AG08395 (cell line): ENCODE results near the gene MDP1.

Experiments
- DNase-seq: peaks from one replicate; pipeline ENCODE4 v3.0.0; 2012; ENCODE audit warnings: mixed read lengths, low spot score

Gene MDP1

DNA sequence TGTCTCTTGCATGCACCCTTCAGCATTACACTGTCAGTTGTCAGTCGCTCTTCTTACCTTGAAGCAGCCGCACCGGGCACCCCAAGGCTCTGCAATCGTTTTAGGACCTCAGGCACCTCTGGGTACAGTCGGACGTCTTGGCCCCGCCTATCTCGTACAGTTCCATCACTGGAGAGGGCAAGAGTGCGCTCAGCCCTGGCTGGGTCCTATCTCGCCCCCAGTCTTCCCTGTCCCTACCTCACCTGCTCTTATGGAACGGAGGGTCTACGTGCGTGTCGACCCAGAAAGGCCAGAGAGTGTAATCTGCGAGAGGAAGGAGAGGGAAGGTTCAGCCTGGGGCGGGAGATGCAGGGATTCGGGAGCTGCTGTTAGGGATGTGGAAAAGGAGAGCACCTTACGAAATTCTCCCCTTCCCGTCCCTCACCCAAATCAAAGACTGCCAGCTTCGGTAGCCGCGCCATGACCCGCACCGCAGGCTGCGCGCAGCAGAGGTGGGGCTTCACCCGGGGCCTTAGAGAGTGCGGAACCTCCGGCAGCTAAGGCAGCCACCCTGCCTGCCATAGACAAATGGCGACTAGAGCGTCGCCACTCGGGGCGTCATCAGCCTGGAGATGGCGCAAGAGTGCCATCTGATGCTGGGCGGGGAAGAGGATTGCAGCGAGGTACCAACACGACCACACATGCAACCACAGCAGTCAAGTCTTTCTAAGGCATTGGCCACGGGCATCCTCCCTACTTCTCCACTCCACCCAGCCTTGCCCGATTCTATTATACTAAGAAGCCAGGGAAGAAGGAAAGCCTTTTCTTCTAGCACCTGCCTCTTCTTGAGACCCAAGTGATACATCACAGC is at the start of gene MDP1:
Gene MDP1 (minus strand): TSS at position 572 of the 850 bp plus-strand sequence. CDS start 111 bp downstream, at position 461.
- DNase-seq: peak; percentile 92

DNA sequence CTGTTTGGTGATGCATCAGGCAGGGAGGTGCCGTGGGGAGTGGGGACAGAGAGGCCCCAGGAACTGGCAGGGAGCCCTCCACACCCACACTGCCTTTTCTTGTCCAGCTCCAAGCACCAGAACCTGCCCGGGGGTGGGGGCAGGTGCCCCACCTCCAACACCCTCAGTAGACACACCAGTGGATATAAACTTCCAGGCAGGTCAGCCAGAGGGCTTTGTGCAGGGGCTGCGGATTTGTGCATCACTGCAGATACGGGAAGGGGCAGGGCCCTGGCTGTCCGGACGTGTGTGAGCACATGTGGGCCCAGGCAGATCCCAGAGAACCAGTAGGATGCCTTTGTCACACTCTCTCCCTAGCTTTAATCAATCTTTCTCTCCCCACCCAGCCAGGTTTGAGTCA is 48.4 kb upstream of the MDP1 start:
- no peak for DNase-seq

DNA sequence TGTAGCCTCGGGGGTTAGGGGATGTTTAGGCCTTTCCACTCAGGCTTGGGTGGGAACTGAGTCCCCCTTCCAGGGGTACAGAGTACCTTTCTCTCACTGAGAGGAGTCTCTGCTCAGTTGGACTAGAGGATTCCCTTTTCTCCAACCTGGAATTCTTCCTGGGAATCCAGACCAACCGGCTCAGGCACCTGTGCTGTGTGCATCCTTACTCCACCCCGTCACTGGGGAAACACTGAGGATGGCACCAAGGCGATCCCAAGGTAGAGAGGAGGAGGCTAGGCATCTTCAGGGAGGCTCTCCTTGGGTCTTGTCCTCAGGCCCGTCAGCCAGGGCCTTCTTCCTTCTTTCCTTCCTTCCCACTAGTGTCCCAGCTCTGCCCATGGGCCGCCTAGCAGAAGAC is 48.0 kb upstream of the MDP1 start:
- no peak for DNase-seq

DNA sequence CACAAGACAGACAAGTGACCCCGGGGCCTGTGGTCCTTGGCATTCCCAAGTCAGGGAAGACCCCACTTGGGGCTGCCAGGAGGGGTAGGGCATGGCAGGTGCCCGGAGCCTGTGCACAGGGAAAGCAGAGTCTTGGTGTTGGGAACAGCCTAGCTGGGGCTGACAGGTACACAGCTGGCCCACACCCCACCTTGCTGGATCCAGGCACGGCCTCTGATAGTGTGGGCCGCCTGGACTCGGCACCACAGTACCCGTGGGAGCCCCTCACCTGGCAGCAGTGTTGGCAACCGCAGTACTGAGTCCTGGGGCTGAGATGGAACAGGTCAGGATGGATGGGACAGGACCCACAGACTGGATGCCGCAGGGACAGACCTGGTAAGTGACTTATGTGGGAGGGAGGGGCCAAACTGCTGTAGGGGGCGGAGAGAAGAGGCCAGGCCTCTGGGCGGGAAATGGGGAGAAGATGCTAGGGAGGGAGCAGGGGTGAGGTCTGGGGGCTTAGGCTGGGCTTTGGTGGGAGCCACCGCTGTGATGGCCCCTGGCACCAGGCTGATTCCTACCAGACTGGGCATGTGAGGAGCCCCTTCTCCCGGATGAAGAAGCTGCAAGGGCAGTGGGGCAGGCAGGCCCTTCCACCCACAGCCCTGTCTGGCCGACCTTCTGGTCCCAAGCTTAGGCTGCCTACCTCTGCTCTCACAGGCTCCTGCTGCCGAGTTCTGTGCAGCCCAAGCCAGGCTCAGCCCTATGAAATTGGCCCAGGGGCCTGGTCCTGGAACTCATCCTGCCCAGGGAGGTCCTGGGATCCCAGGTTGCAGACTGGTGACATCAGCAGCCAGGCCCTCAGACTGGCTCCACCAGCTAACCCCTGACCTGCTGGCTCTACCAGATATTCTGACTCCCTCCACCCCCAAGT is 47.2 kb upstream of the MDP1 start, which contains the start of gene TGM1:
Gene TGM1 (minus strand): TSS at position 357 of the 913 bp plus-strand sequence. CDS start 825 bp downstream, outside the sequence.
- DNase-seq: no peak

DNA sequence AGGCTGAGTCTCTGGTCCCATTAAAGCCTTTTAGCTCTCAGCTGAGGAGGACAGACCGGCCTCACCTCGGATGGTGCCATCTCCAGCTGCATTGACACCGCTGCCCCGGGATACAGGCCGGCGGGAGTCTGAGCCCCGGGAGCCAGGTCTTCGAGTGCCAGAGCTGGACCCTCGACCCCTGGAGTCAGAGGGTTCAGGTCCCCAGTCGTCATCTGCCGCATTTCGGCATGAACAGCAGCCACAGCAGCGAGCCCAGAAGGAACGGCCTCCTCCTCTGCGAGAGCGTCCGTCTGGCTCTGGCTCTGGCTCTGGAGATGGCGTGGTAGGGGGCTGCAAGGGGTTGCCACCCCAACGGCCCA is 46.1 kb upstream of the MDP1 start:
- DNase-seq: no peak

DNA sequence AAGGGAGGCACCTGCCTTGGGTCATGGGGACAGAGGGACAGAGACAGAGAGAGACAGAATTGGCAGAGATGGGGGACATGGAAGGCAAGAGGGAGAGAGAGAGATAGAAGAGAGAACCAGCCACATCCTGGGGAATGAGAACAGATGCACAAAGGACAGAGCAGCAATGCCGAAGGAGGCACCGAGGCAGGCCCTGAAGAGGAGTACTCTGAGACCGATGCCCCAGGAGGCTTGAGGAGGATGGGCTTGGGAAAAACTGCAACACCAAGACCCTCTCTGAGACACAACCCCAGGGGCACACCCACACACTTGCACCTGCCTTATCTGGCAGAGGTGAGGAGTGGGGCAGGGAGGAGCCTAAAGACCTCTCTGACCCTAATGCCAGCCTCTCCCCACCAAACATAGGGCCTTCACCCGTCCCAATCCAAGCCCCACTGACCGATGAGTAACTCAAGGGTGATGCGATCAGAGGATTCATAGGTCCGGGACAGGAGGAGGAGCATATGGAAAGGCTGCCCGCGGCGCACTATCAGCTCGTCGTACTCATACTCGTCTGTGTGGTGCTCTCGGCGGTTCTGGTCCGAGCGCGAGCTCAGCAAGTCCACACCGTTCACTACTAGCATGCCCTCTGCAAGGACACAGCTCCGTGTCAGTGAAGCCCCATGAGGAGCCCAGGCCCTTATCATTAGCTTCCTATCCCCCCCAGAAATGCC is 45.5 kb upstream of the MDP1 start:
- DNase-seq: no peak

DNA sequence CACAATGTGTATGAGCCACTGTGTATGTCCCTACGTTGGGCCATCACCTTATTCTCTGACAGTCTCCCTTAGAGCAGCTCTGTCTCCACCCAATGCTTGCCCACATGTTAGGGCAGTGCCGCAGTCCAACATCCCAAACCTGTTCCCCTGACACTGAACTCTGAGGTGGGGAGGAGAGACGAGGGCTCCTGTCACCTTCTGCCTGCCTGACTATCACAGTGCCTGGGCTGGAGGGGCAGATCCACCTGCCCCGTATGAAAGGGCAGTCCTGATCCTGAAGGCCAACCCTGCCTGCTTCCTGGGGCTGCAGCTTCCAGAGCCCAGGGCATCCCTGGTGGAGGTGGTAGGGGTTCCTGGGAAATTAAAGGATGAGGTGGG is 44.9 kb upstream of the MDP1 start:
- no peak for DNase-seq

DNA sequence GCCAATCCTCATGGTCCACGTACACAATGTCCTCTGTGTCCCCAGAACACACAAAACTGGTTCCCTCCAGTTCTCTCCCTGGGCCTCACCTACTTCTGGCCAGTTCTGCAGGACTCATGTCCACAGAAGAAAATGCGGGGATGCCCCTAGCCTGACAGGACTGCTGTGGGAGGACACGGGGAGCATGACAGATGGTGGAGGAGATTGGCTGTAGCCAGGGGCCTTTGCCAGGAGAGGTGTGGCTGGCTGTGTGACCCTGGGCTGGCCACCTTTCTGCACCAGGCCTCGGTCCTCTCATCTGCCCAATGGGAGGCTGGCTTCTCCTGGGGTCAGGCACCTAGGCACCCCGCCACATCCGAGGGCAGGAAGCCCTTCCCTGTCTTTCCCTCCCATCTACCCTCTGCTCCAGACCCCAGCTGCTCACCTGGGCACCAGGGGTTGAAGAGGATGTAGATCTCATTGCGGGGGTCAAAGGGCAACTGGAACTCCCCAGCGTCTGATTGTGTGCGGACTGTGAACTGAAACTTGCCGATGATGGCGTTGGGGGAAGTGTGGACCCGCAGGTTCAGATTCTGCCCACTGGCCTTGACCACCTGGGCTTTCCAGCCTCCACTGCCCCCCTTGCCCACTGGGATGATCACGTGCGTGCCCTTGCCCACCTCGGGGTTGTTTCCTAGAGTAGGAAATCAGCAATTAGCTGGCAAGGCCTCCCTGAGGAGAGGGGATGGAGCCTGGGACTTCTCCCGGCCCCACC is 44.3 kb upstream of the MDP1 start:
- DNase-seq: no peak

DNA sequence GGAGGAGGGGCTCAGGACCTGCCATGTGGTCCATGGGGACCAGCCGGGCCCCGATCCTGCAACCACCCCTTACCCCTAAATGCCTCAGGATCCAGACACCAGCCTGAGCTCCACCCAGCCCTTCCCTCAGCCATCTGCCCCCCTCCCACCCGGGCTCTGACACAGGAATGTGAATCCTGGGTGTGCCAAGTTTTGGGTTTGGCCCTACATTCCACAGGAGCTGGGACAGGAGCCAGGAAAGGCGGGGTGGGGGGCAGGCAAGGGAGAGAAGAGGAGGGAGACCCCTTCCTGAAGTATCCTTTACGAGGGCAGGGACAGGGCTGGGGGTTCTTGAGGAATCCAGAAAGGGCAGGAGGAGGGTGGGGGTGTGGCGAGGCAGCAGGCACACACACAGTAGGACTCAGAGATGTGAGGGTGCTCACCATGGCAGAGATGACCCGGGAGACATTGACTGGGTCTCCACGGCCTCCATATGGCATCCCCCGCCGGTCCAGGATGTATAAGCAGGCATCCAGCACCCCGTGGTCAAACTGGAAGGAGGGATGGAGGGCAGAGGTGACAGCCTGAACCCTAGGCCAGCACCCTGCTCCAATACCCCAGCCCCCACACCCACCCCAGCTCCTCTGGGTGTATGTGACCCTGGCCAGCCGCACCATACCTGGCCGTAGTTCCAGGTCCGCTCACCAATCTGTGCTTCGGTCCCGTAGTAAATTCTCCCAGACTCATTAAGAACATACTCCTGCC is 43.6 kb upstream of the MDP1 start:
- peak; percentile 81 for DNase-seq

DNA sequence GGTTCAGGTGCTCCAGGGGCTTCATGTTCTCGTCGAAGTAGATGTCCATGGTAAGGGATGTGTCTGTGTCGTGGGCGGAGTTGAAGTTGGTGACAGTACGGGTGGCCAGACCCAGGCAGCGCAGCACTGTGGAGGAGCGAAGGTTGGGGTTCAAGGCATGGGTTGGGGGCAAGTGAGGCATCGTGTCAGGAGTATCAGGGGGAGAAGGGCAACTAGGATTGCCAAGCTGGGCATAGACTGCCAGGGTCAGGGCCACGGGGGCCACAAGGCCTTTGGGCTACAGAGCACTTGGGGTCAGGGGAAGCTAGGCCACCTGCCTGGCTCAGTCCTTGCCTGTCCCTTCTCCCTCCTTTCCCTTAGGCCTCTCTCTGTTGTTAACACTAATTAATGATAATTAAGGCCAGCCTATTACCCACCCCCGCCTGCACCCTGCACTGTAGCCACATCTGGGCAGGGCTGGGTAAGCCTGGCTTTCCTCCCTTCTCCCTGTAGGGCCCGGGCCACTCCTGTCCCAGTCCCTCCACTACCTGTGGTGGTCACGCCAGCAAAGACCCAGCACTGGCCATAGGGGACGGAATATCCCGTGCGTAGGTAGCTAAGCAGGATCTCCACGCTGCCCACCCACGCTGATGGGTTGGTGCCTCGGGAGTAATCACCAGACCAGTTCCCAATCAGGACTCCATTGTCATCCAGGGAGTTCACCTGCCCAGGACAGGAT is 42.8 kb upstream of the MDP1 start:
- no peak for DNase-seq

DNA sequence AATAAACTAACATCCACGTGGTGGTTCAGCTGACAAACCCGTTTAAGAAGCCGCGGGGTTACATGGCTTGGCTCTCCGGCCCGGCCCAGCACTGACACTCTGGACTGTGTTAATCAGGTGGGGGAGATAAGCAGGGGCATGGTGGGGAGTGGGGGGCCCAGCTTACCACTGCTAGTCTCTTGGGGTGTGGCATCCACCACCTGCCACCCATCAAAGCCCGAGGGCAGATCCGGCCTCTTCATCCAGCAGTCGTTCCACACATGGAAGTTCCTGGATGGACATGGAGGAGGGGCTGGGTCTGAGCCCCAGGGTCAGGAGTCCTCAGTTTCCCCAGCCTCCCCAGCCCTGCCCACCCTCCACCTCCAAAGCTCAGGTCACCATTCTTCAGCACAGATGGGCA is 42.3 kb upstream of the MDP1 start:
- no peak for DNase-seq

DNA sequence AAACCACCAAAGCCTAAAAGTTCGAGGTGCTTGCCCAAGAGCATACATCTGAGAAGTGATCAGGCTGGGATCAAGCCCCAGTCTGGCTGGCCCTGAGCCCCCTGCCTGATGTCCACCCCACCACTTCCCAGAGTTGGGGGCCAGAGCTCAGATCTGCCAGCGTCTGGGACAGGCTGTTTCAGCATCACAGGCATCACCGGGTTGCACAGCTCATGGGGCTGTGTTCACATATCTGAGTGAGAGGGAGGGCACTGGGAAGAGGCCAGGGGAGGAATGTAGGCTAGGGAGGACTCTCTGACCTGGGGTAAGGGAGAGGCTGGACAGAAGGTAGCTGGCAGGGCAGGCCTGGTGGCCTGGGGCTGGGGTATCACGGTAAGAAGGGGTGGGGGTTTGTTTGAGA is 41.1 kb upstream of the MDP1 start:
- DNase-seq: no peak

DNA sequence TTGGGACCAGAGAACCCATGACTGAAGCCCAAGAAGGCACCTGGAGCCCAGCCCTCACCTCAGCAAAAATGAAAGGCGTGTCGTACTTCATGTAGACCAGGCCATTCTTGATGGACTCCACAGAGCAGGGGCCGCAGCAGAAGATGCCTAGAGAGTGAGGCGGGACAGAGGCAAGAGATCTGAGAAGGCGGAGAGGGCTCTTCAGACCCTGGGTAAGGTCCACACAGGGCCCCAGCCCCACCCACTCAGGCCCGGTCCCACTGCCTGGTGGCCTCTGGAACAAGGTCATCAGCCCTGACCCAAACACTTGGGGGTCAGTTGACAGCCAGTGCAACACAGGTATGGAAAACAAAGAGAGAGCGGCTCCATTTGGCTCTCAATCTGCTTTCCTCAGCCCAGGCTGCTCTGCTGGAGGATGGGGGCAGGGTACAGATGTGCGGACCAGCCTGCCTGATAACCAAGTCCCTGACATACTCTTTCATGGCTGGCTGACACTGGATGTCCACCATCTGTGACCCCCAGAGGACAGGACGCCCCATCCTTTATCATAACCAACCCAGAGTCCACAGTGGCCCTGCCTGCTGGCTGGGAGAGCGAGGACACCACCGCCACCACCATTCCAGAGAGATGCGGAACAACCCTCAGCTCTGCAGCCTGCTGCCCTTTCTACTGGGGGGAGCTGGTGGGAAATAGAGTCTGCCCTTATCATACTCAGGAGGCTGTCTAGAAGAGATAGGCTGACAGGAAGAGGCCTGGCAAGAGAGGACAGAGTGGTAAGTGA is 40.3 kb upstream of the MDP1 start:
- no peak for DNase-seq

DNA sequence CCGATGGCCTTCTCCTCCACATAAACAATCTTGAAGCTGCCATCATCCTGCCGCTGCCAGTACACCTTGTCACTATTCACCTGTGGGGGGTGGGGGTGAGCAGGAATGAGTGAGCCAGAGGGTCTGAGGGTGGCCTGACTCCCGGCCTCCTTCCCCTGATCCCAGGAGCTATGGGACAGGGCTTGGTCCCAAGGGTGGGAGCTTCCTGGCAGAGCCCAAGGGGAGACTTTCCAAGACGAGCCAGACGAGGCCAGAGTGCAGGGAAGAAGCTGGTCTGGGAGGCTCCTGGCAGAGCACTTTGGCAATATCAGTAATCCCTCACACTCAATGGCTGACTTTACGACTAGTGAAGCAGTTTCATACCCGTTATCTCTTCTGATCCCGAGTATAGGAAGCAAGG is 39.6 kb upstream of the MDP1 start:
- DNase-seq: no peak

DNA sequence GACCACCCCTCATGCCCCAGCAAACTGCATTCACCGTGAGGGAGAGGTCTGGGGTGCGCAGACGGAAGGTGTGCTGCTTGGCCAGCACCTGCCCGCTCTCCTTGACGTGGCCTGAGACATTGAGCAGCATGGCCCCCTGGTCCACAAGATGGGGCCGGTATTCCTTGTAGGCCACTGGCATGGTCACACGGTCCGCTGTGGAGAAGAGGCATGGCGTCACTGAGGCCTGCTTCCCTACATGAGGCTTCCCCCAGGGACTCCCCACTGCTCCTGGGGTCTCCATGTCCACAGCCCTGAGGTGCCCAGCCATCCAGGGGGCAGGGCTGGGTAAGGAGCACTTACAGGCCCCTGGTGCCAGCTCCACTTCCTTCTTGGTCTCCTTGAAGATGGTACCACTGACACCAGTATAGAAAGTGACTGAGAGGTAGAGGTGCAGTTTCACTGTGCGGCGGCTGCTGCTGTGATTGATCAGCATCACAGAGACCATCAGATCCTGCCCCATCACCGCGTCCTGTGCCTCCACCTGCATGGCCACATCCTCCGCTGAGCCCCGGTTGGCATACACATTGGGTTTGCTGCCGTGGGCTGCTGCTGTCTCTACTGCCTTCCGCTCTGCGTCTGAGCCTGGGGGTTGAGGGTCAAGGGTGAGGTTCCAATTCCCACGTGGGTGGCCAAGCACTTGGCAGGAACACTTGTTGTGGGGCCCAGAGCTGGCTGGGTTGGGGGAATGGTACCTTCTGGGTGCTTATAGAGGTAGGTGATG is 38.9 kb upstream of the MDP1 start:
- no peak for DNase-seq

DNA sequence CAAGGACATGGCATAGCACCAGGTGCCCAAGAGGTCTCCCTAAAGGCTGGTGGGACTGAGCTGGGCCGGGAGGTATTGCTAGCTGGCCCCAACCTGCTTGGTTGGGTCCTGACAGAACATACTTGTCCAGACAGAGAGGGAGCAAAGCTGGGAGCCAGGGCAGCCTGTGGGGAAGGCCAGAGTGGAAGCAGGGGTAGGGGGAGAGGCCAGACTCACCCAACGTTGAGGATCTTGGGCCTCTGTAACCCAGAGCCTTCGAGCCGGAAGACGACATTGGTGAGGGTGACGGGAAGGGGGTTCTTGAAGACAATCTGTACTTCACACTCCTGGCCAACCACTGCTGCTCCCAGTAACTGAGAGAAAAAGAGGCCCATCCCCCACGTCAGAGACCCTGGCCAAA is 38.1 kb upstream of the MDP1 start:
- no peak for DNase-seq

DNA sequence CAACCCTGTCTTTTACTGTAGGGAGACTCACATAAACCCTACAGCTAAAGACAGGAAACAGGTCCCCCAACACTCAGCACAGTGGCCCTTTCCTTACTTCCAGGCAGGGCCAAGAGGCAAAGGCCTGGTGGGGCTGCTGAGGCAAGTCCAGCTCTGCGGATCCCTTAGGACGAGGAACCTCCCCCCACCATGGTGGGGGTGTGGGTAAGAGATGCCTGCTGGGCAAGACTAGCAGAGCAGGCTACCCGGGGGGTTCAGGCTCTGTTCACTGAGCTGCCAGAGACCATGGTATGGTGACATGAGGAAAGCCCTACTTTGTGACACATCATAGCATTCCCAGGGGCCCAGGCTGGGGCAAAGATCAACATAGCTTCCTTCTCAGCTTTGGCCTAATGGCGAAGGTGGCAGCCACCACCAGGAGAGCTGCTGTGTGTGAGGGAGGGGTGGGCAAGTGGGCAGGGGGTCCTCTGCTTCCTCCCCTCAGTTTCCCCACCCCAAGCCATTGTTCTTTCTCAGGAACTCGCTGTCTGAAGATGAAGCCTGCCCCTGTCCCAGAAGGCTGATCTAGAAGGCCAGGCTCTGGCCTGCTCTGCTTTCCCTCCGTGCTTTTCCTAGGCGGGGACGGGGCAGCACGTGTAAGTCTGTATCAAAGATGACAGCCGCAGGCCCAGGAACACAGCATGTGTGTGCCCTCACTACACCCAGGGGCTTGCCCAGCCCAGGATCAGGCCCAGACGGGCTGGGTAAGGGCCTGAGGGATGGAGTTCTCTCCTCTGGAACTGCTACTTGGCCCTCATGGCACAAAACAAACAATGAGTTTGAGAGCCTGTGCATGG is 36.6 kb upstream of the MDP1 start:
- DNase-seq: no peak

DNA sequence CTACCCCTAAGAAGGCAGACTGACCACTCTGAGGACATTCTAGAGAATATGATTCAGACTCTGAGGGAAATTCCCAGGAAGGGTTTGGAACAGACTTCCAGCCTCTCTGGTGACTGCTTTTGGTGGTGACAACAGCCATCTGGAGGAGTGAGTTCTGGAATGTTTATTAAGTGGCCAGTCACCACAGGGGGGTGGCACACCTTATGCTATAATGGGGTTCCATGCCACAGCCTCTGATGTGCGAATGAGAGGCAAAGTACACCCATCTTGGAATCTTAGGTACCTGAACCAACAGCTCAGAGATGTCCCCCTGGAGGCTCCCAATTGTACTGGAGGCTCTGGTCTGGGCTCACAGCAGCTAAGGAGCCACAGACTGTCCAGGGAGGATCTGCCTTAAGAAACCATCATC is 36.0 kb upstream of the MDP1 start:
- peak; percentile 54 for DNase-seq
